ENCODE measurements around the gene MAD1L1.
"Not testable (repeated sequence)": the region's sequence is repeated elsewhere in the genome, so short reads cannot be mapped to it uniquely, and the experiment has no call there.

MAD1L1 gene

DNA sequence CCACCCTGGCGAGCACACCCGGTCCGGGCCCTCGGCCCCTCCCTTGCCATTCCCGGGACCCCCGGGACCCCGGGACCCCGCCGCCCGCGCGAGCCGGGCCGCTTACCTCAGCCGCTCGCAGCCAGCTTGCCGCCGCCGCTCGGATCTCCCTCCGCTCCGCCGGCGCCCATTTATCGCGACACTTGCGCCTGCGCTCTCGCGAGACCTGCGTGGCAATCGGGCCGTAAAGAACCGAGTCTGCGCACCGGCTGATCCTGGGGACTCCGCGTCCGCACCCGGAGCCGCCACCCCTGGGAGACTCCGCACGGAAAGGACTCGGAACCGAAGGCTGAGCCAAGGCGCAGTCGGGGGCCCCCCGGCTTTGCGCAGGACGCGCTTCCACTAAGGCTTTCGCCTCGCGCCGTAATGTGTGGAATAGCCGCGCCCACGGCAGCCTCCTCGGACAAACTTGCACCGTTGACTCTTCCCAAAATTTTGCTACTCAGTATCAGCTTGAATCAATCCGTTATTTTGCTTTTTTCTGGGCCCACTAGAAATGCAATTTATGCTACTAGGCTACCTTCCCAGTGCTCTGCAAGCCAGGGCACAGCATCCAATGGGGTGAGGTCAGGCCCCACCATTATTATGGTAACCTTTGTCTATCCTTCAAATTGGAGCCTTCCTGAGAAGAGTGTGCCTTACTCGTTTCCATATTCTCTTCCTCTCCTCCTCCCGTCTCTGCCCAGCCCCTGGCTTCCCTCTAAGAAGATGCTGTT is at the start of gene MAD1L1:
MAD1L1 (minus strand) TSS at position 180 of the 755 bp plus-strand sequence. CDS start 2,812 bp downstream, outside the sequence.
- peak; percentile 78 to 80 for DNase-seq (ENCODE audit: low read depth in 2 of 2)

GRCh38 chr7:2282185-2282751 is 49.5 kb upstream of the MAD1L1 start:
- DNase-seq (ENCODE audit: low read depth in 2 of 2) = no peak

- DNase-seq (ENCODE audit: low read depth in 2 of 2) = no peak
These were observed 48.8 kb upstream of the MAD1L1 start for GRCh38 chr7:2281541-2281940.

GRCh38 chr7:2280424-2280823 is 47.7 kb upstream of the MAD1L1 start:
- DNase-seq (ENCODE audit: low read depth in 2 of 2) = no peak

- DNase-seq (ENCODE audit: low read depth in 2 of 2) = no peak
These were observed 47.2 kb upstream of the MAD1L1 start for GRCh38 chr7:2279896-2280295.

DNA sequence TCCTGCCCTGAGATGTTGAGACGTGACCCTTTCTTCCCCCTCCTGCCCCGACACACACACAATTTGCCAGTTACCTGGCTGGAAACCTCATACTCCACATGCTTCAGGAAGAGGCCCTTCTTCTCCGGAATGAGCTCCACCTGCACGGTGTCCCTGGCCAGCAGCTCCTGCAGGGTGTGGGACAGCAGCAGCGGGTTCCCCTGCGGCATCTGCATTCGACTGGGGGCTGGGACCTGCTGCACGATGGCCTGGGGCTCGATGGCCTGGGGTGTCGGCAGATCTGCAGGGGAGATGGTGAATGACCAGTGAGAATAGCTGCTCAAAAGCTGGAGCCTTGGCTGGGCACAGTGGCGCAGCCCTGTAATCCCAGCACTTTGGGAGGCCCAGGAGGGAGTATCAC is 45.3 kb upstream of the MAD1L1 start:
- DNase-seq (ENCODE audit: low read depth in 2 of 2) = no peak

GRCh38 chr7:2276107-2276506 is 43.4 kb upstream of the MAD1L1 start:
- DNase-seq (ENCODE audit: low read depth in 2 of 2) = no peak

DNA sequence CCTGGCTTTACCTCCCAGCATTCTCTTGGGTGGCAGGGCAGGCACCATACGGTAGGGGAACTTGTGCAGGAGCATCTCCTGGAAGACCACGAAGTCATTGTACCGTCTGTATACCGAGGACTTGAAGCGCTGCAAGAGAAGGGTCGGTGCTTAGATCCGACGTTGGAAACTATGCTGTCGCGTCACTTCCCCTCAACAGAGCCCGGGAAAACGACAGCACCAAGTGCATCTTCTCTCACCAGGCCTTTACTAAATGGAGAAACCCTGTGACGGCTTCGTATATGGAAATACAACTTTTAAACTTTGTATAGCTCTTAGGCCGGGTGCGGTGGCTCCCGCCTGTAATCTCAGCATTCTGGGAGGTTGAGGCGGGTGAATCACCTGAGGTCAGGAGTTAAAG is 42.4 kb upstream of the MAD1L1 start:
- DNase-seq (ENCODE audit: low read depth in 2 of 2) = no peak

GRCh38 chr7:2274666-2275065 is 41.9 kb upstream of the MAD1L1 start:
- DNase-seq (ENCODE audit: low read depth in 2 of 2) = no peak

DNA sequence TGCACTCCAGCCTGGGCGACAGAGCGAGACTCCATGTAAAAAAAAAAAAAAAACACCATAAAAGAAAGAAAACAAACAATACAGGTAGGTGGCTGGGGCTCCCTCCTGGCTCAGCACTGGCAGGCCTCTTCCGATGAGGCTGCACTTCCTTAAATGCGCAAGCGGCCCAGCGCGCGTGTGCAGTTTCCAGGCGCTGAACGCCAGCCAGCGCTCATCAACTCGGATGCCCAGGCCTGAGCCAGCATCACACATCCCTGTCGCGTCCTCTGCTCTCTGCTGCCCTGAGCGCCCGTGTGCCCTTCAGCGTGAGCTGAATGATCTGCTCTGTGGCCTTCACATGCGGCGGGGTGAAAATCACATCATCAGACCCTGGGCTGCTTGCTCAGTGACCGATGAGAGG is 41.1 kb upstream of the MAD1L1 start:
- DNase-seq (ENCODE audit: low read depth in 2 of 2) = no peak

GRCh38 chr7:2272031-2272430 is 39.3 kb upstream of the MAD1L1 start:
- DNase-seq (ENCODE audit: low read depth in 2 of 2) = no peak

- no peak for DNase-seq (ENCODE audit: low read depth in 2 of 2)
These were observed 38.7 kb upstream of the MAD1L1 start for GRCh38 chr7:2271273-2272026.

DNA sequence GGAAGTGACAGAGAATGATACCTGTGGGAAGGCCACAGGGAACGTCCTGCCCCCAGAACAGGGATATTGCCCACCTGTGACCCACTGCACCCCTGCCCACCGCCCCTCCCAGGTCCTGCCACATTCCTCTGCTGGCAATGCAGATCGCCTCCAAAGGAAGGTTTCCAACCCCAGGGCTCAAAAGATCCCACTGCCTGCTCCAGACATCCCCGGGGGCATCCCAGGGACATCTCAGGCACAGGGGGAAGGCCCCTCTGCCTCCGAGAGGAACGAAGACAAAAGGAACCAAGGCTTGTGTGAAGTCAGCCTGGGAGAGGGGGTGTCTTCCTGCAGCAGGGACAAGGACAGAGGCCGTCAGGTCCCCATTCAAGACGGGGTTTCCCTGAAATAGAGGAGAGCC is 37.8 kb upstream of the MAD1L1 start:
- no peak for DNase-seq (ENCODE audit: low read depth in 2 of 2)

DNA sequence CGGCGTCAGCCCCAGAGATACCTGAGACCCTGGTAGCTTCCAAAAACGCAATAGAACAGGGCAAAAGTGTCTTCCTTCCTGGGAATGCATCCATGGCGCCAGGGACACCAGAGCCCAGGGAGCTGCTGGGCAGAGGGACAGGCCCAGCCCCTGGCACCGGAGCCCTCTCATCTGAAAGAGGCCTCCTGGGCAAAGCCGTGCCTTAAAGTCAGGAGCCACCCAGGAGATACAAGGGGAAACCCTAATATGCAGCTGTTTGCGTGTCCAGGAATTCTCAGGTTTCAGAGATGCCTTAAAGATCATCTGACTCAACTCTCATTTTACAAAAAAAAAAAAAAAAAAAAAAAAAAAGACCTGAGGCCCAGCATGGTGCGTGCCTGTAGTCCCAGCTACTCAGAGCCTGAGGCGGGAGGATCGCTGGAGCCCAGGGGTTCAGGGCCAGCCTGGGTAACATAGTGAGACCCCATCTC is 37.3 kb upstream of the MAD1L1 start:
- DNase-seq (ENCODE audit: low read depth in 2 of 2) = no peak

DNA sequence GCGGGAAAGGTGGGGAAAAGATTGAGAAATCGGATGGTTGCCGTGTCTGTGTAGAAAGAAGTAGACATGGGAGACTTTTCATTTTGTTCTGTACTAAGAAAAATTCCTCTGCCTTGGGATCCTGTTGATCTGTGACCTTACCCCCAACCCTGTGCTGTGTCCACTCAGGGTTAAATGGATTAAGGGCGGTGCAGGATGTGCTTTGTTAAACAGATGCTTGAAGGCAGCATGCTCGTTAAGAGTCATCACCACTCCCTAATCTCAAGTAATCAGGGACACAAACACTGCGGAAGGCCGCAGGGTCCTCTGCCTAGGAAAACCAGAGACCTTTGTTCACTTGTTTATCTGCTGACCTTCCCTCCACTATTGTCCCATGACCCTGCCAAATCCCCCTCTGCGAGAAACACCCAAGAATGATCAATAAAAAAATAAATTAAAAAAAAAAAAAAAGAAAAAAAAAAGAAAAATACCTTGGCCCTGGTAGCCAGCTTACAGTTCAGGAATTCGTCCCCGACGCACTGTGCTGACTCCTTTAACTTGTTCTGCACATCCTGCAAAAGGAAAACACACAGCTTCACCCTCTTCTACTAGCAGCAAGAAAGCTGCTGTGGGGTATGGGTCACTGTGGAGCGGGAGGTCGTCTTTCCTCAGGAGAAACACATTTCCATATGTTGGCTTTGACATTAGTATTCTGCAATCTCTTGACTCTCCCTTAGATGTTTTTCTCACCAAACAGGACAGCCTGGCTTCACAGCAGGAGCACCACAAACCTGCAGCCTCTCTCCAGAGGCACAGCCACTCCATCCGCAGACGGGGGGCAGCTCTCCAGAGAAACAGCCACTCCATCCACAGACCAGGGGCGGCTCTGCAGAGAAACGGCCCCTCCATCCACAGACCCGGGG is 36.6 kb upstream of the MAD1L1 start:
- not testable (repeated sequence) for DNase-seq (ENCODE audit: low read depth in 2 of 2)

GRCh38 chr7:2266911-2267310 is 34.2 kb upstream of the MAD1L1 start:
- no peak for DNase-seq (ENCODE audit: low read depth in 2 of 2)

DNA sequence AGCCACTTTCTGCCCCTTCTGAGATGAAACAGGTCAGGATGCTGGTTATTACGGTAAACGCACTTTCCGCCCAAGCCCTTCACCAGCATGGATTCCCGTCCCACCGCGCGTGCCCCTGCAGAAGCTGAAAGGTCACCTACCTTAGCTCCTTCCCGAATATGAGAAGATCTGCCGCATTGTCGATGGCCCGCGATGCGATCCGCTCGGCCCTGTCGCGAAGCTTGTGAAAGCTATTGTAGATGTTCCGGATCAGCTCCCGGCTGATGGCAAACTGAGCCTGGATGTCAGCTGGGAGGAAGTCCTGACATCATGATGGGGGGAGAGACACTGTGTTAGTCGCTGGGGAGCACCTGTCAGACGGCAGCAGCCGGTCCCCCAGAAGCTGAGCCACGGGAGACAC is 31.4 kb upstream of the MAD1L1 start:
- no peak for DNase-seq (ENCODE audit: low read depth in 2 of 2)

DNA sequence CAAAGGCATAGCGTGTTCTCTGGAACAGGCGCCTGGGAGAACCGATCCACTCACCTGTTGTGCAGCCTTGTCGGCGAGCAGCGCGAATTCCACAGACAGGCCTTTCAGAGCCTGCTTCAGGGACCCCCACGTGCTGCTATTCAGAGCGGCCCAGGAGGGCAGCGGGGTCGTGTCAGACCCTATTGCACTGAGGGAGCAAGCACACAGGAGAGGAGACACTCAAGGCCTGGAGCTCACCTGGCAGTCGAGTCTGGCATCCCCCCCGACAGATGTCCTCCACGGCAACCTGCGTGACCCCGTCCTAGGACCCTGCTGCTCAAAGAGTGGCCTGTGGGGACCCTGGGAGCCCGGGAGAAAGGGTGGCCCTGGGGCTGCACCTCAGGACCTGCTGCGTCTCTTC is 30.4 kb upstream of the MAD1L1 start:
- DNase-seq (ENCODE audit: low read depth in 2 of 2) = no peak

DNA sequence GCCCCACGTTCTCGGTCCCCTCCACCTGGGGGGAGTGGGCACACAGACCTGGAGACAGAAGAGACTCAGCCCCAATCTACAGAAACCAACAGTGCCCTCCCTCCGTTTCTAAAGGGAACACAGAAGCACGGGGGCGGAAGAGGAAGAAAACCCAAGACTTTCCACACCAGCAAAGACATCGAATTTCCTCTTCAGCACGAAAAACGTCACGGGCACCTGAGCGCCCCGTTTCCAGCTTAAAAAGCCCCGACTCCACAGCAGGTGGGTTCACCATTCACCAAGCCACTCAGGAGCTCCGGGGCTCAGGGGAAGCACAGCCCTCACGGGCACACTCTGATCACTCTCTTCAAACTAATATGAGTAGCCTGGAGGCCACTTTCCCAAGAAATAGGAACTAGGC is 28.9 kb upstream of the MAD1L1 start:
- DNase-seq (ENCODE audit: low read depth in 2 of 2) = no peak

- no peak for DNase-seq (ENCODE audit: low read depth in 2 of 2)
These were observed 28.1 kb upstream of the MAD1L1 start for GRCh38 chr7:2260820-2261219.

- DNase-seq (ENCODE audit: low read depth in 2 of 2) = no peak
These were observed 26.7 kb upstream of the MAD1L1 start for GRCh38 chr7:2259480-2259879.

Measured in stimulated activated CD8-positive, alpha-beta memory T cell treated with anti-CD3 and anti-CD28 coated beads, Interleukin-15, amount 100 ng/mL, for 48 hours (primary cell).